K562 (cell line): ENCODE measurements around the gene MAST4. TPM values are rescaled to one million over a fixed set of nuclear protein-coding genes. Genes with fewer than 3 reads are reported as not detected.

Experiments used
- ATAC-seq: fragments of 200-7000 bp; cut with Tn5 transposase; 3 replicates; pipeline ENCODE4 v1.9.1; 2020; ENCODE audit warnings: moderate library complexity
- BruUV-seq: library from RNA; stranded (reverse); fragments of 400-500 nt; replicated peaks from 2 replicates; lab custom pipeline; 2021; lab: Mats Ljungman, UMichigan
- CTCF ChIA-PET: fragments of 300-600 bp; formaldehyde crosslinking; extraction: SDS; loops from one replicate; lab custom pipeline; 2021; ENCODE audit warnings: low intra/inter-chr PET ratio; lab: Yijun Ruan, JAX
- POLR2A ChIA-PET: fragments of 300-600, 350-650 bp; sonication (Branson Sonifier 250); formaldehyde crosslinking; extraction: SDS; loops from one replicate; lab custom pipeline; 2021; ENCODE audit warnings: antibody characterized with exemption, inconsistent platforms; lab: Yijun Ruan, JAX
- DNase-seq, 4 experiments: peaks; one replicate each; pipeline versions ENCODE4 v3.0.0 to v3.0.0-alpha.2; 2011 to 2018; ENCODE audit warnings: low spot score in 3 of 4, mixed read lengths in 3 of 4; ENCODE audit errors: extremely low read depth in 1 of 4
- FAIRE-seq: peaks from 2 replicates; lab custom pipeline; 2011; peaks lifted over from hg19 to GRCh38; lab: Jason Lieb, UNC
- H2AFZ ChIP-seq: 2 replicates; pipeline ENCODE4 v1.6.0; 2011; ENCODE audit warnings: low read depth, low read length, control low read depth, inconsistent platforms
- H3K27ac ChIP-seq: fragments of 200-600 bp; 3 replicates; pipeline ENCODE4 v1.8.0; 2011; ENCODE audit warnings: low read depth, mild to moderate bottlenecking, control low read depth, inconsistent platforms, low read length, moderate library complexity, mixed read lengths; ENCODE audit errors: extremely low read depth
- H3K27me3 ChIP-seq, 2 experiments: fragments of 300-600 bp in 1 of 2; 2 replicates in 1 of 2; 3 replicates in 1 of 2; pipeline versions ENCODE4 v1.6.0 to v1.8.0; 2011; ENCODE audit warnings: inconsistent platforms in 2 of 2, low read length in 2 of 2, mild to moderate bottlenecking in 1 of 2, mixed read lengths in 1 of 2, moderate library complexity in 1 of 2; ENCODE audit not compliant: control insufficient read depth in 2 of 2, insufficient read depth in 2 of 2
- H3K36me3 ChIP-seq: fragments of 300-600 bp; 3 replicates; pipeline ENCODE4 v1.8.0; 2011; ENCODE audit warnings: mild to moderate bottlenecking, low read length, inconsistent platforms; ENCODE audit not compliant: control insufficient read depth, insufficient read depth
- H3K4me1 ChIP-seq, 2 experiments: fragments of 200-600 bp in 1 of 2; replicated peaks in 1 of 2; 2 replicates in 1 of 2; 3 replicates in 1 of 2; pipeline versions ENCODE4 v1.5.1 to v1.8.0; 2011; ENCODE audit warnings: inconsistent platforms in 2 of 2, low read length in 2 of 2, mild to moderate bottlenecking in 1 of 2, mixed read lengths in 1 of 2, moderate library complexity in 1 of 2; ENCODE audit not compliant: control insufficient read depth in 2 of 2, insufficient read depth in 2 of 2
- H3K4me2 ChIP-seq: 2 replicates; pipeline ENCODE4 v1.6.1; 2011; ENCODE audit warnings: low read length, control low read depth, inconsistent platforms, mixed read lengths; ENCODE audit not compliant: insufficient read depth
- H3K4me3 ChIP-seq: fragments of 200-600 bp; sonication (generic), shearing (Covaris generic); 2 replicates; pipeline ENCODE4 v1.5.1; 2016; ENCODE audit warnings: control low read depth, inconsistent platforms
- H3K79me2 ChIP-seq: fragments of 200-600 bp; 3 replicates; pipeline ENCODE4 v1.8.0; 2011; ENCODE audit warnings: low read length, inconsistent platforms; ENCODE audit not compliant: control insufficient read depth, insufficient read depth
- H3K9ac ChIP-seq, 2 experiments: 2 replicates each; pipeline versions ENCODE4 v1.6.0 to v1.6.1; 2011; ENCODE audit warnings: low read depth in 2 of 2, low read length in 2 of 2, control low read depth in 1 of 2, inconsistent platforms in 1 of 2, mild to moderate bottlenecking in 1 of 2, mixed read lengths in 1 of 2; ENCODE audit not compliant: insufficient read depth in 1 of 2
- H3K9me1 ChIP-seq: one replicate; pipeline ENCODE4 v1.6.0; 2011; ENCODE audit warnings: inconsistent platforms, mild to moderate bottlenecking, low read length, moderate library complexity; ENCODE audit not compliant: control insufficient read depth, insufficient read depth
- H3K9me3 ChIP-seq: replicated peaks from 2 replicates; pipeline ENCODE4 v1.5.1; 2011; ENCODE audit warnings: low read depth, low read length, inconsistent platforms; ENCODE audit not compliant: control insufficient read depth, insufficient read depth
- H4K20me1 ChIP-seq: replicated peaks from 2 replicates; pipeline ENCODE4 v1.6.1; 2011; ENCODE audit warnings: low read length, inconsistent platforms, mixed read lengths; ENCODE audit not compliant: control insufficient read depth, insufficient read depth
- BACH1 ChIP-seq: fragments of 200-800 bp; sonication (Bioruptor generic); IDR thresholded peaks from 2 replicates; pipeline ENCODE4 v1.6.1; 2016; ENCODE audit warnings: missing genetic modification characterization, missing compliant biosample characterization
- BCLAF1 ChIP-seq, 2 experiments: fragments of 450-650 bp in 1 of 2; IDR thresholded peaks; 2 replicates each; pipeline ENCODE4 v1.6.1; 2011 to 2017; ENCODE audit warnings: low read depth in 2 of 2, antibody characterized with exemption in 1 of 2, borderline replicate concordance in 1 of 2, low read length in 1 of 2, mild to moderate bottlenecking in 1 of 2, mixed read lengths in 1 of 2; ENCODE audit not compliant: control insufficient read depth in 1 of 2
- CLOCK ChIP-seq: fragments of 250-450 bp; sonication (Bioruptor Pico); IDR thresholded peaks from 2 replicates; pipeline ENCODE4 v1.4.0; 2020; ENCODE audit warnings: mild to moderate bottlenecking, moderate library complexity, borderline replicate concordance
- EP400 ChIP-seq: fragments of 450-650 bp; IDR thresholded peaks from 2 replicates; pipeline ENCODE4 v1.6.1; 2017; ENCODE audit warnings: antibody characterized with exemption, mild to moderate bottlenecking, moderate library complexity
- ERF ChIP-seq: fragments of 450-650 bp; formaldehyde crosslinking; IDR thresholded peaks from 2 replicates; pipeline ENCODE4 v1.4.0; 2020; ENCODE audit warnings: mild to moderate bottlenecking, mixed read lengths
- EWSR1 ChIP-seq: fragments of 450-650 bp; IDR thresholded peaks from 2 replicates; pipeline ENCODE4 v1.6.1; 2018; ENCODE audit warnings: borderline replicate concordance, mild to moderate bottlenecking, low read depth, moderate library complexity; ENCODE audit not compliant: partially characterized antibody
- HSF4 ChIP-seq: fragments of 250-450 bp; sonication (Bioruptor Pico); IDR thresholded peaks from 2 replicates; pipeline ENCODE4 v2.1.2; 2022; ENCODE audit warnings: mild to moderate bottlenecking, moderate library complexity, borderline replicate concordance
- MXD1 ChIP-seq: fragments of 250-450 bp; sonication (Bioruptor Pico); IDR thresholded peaks from 2 replicates; pipeline ENCODE4 v1.8.0; 2021; ENCODE audit warnings: borderline replicate concordance, mild to moderate bottlenecking, moderate library complexity; ENCODE audit not compliant: poor library complexity, severe bottlenecking
- RBBP5 ChIP-seq: fragments of 200-600 bp; sonication (generic); IDR thresholded peaks from 2 replicates; pipeline ENCODE4 v1.6.1; 2012; ENCODE audit warnings: borderline replicate concordance, mild to moderate bottlenecking, low read length, control low read depth, inconsistent platforms; ENCODE audit not compliant: insufficient read depth, poor library complexity, severe bottlenecking
- TCF7L2 ChIP-seq: fragments of 150-350 bp; IDR thresholded peaks from 2 replicates; pipeline ENCODE4 v1.6.1; 2016; ENCODE audit warnings: low read depth, mild to moderate bottlenecking, low read length, moderate library complexity
- XRCC5 ChIP-seq: fragments of 200-400 bp; formaldehyde crosslinking; IDR thresholded peaks from 2 replicates; pipeline ENCODE4 v1.6.1; 2017; ENCODE audit warnings: low read depth, mild to moderate bottlenecking, low read length
- ZKSCAN3 ChIP-seq: fragments of 250-450 bp; sonication (Bioruptor Pico); IDR thresholded peaks from 2 replicates; pipeline ENCODE4 v1.4.0; 2020
- ZNF212 ChIP-seq: fragments of 450-650 bp; formaldehyde crosslinking; IDR thresholded peaks from 2 replicates; pipeline ENCODE4 v1.4.0; 2020; ENCODE audit warnings: mild to moderate bottlenecking
- ZNF24 ChIP-seq: fragments of 450-650 bp; IDR thresholded peaks from 2 replicates; pipeline ENCODE4 v1.6.1; 2016
- WGBS: fragments of 100-300 bp; shearing (Covaris generic); methylation state at CpG from one replicate; pipeline ENCODE4 v1.1.6; 2016; ENCODE audit warnings: low coverage, mixed read lengths; ENCODE audit not compliant: insufficient coverage; ENCODE audit errors: missing lambda C conversion rate; 5-methylcytosine and 5-hydroxymethylcytosine counted together
- in situ Hi-C: fragments of 300-500 bp; cut with MboI; formaldehyde crosslinking; loops from 4 replicates; pipeline ENCODE4 v1.15.0; 2018; ENCODE audit warnings: inconsistent platforms, mixed read lengths
- intact Hi-C: fragments of 100-400 bp; cut with micrococcal nuclease; formaldehyde crosslinking; loops from 2 replicates; pipeline ENCODE4 v1.14.2; 2022
- polyA plus RNA-seq, 8 experiments: library from polyadenylated mRNA; depleted of rRNA in 4 of 8; stranded (reverse) in 5 of 8; unstranded in 3 of 8; fragments of >200 nt; fragmentation: Nextera tagmentation in 2 of 8; fragmentation: Illumina TruSeq in 1 of 8; extraction: Ambion mirVana in 2 of 8; extraction: Trizol in 1 of 8; gene quantifications; 2 replicates each; pipeline versions ENCODE4 v1.2.1 to v1.2.3, GENCODE V29; 2011 to 2014; ENCODE audit warnings: inconsistent platforms in 1 of 8, missing spikeins in 1 of 8
- total RNA-seq, 7 experiments: library from RNA; depleted of rRNA in 6 of 7; stranded (reverse); fragments of >200 nt in 6 of 7; fragmentation: Illumina TruSeq in 2 of 7; extraction: Trizol in 2 of 7; gene quantifications; 2 replicates each; pipeline versions ENCODE4 v1.2.1 to v1.2.3, GENCODE V29; 2011 to 2021; ENCODE audit warnings: low replicate concordance in 1 of 7
- TF ChIP-seq, protein P1 (sequence below): IDR thresholded peaks from 2 replicates; pipeline ENCODE4 v1.6.1; 2011; ENCODE audit not compliant: insufficient read length; ENCODE audit errors: extremely low read depth

MAST4 gene
- total and polyA plus RNA-seq, 9 of the 15 experiments (the other 6 are each of a cell fraction or from before 2014, with no cell fraction given) = 0.88 to 10.1 (median 5.2) TPM

DNA sequence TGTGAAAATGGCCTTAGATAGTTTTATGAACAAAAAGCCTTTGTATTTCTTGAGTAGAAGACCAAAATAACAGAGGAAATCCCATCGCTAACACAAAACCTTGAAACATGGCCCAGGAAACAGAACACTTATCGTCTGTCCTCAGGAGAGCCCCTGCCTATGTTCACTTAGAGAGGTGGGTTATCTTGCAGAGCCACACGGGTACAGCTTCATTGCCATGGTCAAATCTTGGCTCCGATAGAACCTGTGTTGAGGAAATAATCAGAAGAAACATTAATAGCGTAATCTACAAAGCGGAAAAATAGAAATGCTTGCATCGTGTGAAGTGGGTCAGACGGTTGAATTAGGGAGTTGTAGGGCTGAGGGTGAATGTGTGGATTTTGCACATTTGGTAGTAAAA is 216.1 kb downstream of the MAST4 start:
- Histone ChIP-seq H3K9me3 (no peaks in the 10 kb centered on the region), H3K9me1 (no peaks in the 10 kb centered on the region), H4K20me1 (no peaks in the 10 kb centered on the region; the same call in 1 of the 2 replicates), H3K27me3 (peaks cover 0 to 6% of the 10 kb centered on the region in 2 experiments; a peak in 2 of 5 replicates), H3K36me3 (no peaks in the 10 kb centered on the region), H3K9ac (no peak overlapping the region), H3K79me2 (no peaks in the 10 kb centered on the region), H3K4me3 (no peak overlapping the region), H3K27ac (no peak overlapping the region), H3K4me1 (no peaks in the 10 kb centered on the region), H3K4me2 (no peak overlapping the region), H2AFZ (no peak overlapping the region)
- FAIRE-seq (no peak), ATAC-seq (no peak), DNase-seq (no peak)
- CTCF ChIA-PET = no interaction called here
- POLR2A ChIA-PET = interaction anchor here (0.6 kb wide), 1 partner anchor 118 kb away, joined by 3 read pairs; no protein-coding TSS in a partner anchor
- intact Hi-C loops = loop anchor here (5.0 kb wide), 1 partner anchor 340 kb away; no protein-coding TSS in a partner anchor
- 5% methylated on average over 8 of the region's 8 CpGs for WGBS
- in situ Hi-C loops = no loop called here
- BruUV-seq = no TSS peak
- TF ChIP-seq RBBP5 (no peak), EWSR1 (no peak), ZNF24 (no peak), ZNF212 (CRISPR knock-in tag) (no peak), ZKSCAN3 (CRISPR knock-in tag) (no peak), ERF (CRISPR knock-in tag) (no peak), CLOCK (no peak), BCLAF1 (IDR thresholded peaks at IDR 0.05; ENCODE audit: borderline replicate concordance in 1 of 2, control insufficient read depth in 1 of 2, low read depth in 2 of 2, low read length in 1 of 2) (no peak), EP400 (no peak), XRCC5 (no peak), BACH1 (tag) (no peak), MXD1 (CRISPR knock-in tag) (no peak), HSF4 (CRISPR knock-in tag) (no peak), TCF7L2 (no peak)
- TF ChIP-seq, protein P1, sequence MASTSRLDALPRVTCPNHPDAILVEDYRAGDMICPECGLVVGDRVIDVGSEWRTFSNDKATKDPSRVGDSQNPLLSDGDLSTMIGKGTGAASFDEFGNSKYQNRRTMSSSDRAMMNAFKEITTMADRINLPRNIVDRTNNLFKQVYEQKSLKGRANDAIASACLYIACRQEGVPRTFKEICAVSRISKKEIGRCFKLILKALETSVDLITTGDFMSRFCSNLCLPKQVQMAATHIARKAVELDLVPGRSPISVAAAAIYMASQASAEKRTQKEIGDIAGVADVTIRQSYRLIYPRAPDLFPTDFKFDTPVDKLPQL = no peak
